Spleen (tissue), 11 donors: Measurements from ENCODE around the gene PARD3B. TPM values are rescaled to one million over a fixed set of nuclear protein-coding genes. Genes with fewer than 3 reads are reported as not detected.

Source experiments
- DNase-seq: peaks from one replicate; pipeline ENCODE4 v3.0.0-alpha.2; 2020
- H3K27ac ChIP-seq, 8 donors: fragments of 200-600 bp; sonication (generic) in 7 of 8; 1 replicate in 4 of 8; 2 replicates in 4 of 8; pipeline versions ENCODE4 v1.5.0 to v1.8.0; 2016 to 2021; ENCODE audit warnings: inconsistent platforms in 4 of 8, mild to moderate bottlenecking in 4 of 8, moderate library complexity in 1 of 8
- H3K27me3 ChIP-seq, 7 donors: fragments of 200-600 bp; sonication (generic) in 6 of 7; replicated peaks in 1 of 7; 1 replicate in 4 of 7; 2 replicates in 3 of 7; pipeline versions ENCODE4 v1.5.0 to v1.8.0; 2016 to 2021; ENCODE audit warnings: inconsistent platforms in 3 of 7, mild to moderate bottlenecking in 1 of 7
- H3K36me3 ChIP-seq, 6 donors: fragments of 200-600 bp; sonication (generic) in 5 of 6; 1 replicate in 4 of 6; 2 replicates in 2 of 6; pipeline versions ENCODE4 v1.5.0 to v1.8.0; 2016 to 2021; ENCODE audit warnings: inconsistent platforms in 2 of 6
- H3K4me1 ChIP-seq, 6 donors: fragments of 200-600 bp; sonication (generic) in 5 of 6; 1 replicate in 3 of 6; 2 replicates in 3 of 6; pipeline versions ENCODE4 v1.5.0 to v1.8.0; 2016 to 2021; ENCODE audit warnings: inconsistent platforms in 3 of 6
- H3K4me3 ChIP-seq, 8 donors: fragments of 200-600 bp; sonication (generic) in 7 of 8; 1 replicate in 4 of 8; 2 replicates in 4 of 8; pipeline versions ENCODE4 v1.5.0 to v1.8.0; 2016 to 2021; ENCODE audit warnings: inconsistent platforms in 4 of 8, mild to moderate bottlenecking in 4 of 8, moderate library complexity in 2 of 8
- H3K9me3 ChIP-seq, 8 donors: fragments of 200-600 bp; sonication (generic) in 7 of 8; 1 replicate in 4 of 8; 2 replicates in 4 of 8; pipeline versions ENCODE4 v1.5.0 to v1.8.0; 2016 to 2021; ENCODE audit warnings: inconsistent platforms in 4 of 8
- CTCF ChIP-seq, 11 experiments: fragments of 200-600 bp in 7 of 11; fragments of 450-650 bp in 4 of 11; sonication (generic) in 4 of 11; IDR thresholded peaks in 8 of 11; conservative IDR thresholded peaks in 3 of 11; 1 replicate in 7 of 11; 2 replicates in 4 of 11; pipeline versions ENCODE4 v1.4.0 to v1.8.0; 2016 to 2021; ENCODE audit warnings: antibody characterized with exemption in 11 of 11, inconsistent platforms in 4 of 11, mild to moderate bottlenecking in 1 of 11
- POLR2A ChIP-seq, 3 donors: fragments of 450-650 bp; IDR thresholded peaks; one replicate each; pipeline ENCODE4 v1.5.1; 2017; ENCODE audit warnings: antibody characterized with exemption in 3 of 3, mild to moderate bottlenecking in 1 of 3
- POLR2AphosphoS5 ChIP-seq, 3 donors: sonication (generic); formaldehyde crosslinking; IDR thresholded peaks; one replicate each; pipeline ENCODE4 v1.5.1; 2017; ENCODE audit warnings: antibody characterized with exemption in 3 of 3
- WGBS, 5 donors: extraction: QIAGEN DNeasy Blood & Tissue Kit in 3 of 5; methylation state at CpG; one replicate each; pipeline versions ENCODE4 v1.1.5 to v1.1.7; 2013 to 2018; 5-methylcytosine and 5-hydroxymethylcytosine counted together
- intact Hi-C: fragments of 100-400 bp; cut with DNase I; formaldehyde crosslinking; loops from one replicate; pipeline ENCODE4 v1.15.0; 2023; ENCODE audit warnings: low total_unique reads
- polyA plus RNA-seq, 3 donors: library from polyadenylated mRNA; stranded (reverse); fragments of 200-250 nt; gene quantifications; one replicate each; pipeline ENCODE4 v1.2.1, GENCODE V29; 2013
- total RNA-seq, 7 donors: library from RNA; depleted of rRNA in 3 of 7; stranded (reverse); fragments of >200 nt in 3 of 7; fragmentation: NEBNext Ultra II Directional in 4 of 7; extraction: Animal tissue kit (Norgen Biotek cat#: 25700) in 4 of 7; gene quantifications; one replicate each; pipeline versions ENCODE4 v1.1.0 to v1.2.1, GENCODE V29; 2016 to 2021
- donor health status: healthy with polysubstance abuse.
- donor health status: DM: no; HTN: no; CAD: no; lungs with moderate emphysema.
- donor health status: DM: no; HTN: no; CAD: no.
- donor health status: Bipolar disorder and iron deficiency.
- donor health status: healthy.
- donor health status: DM: no; HTN: no; CAD: no.
- donor health status: DM: yes; HTN: yes; CAD: no.

Gene PARD3B
- total and polyA plus RNA-seq, 10 donors: 0.85 to 27.8 (median 14.7) TPM

- intact Hi-C loops: no loop called here
- H3K27ac ChIP-seq: no peak overlapping the region
- 50 to 63% (median 58%) methylated on average over 1 of the region's 1 CpG for WGBS, 5 donors
- no peaks in the 10 kb centered on the region for H3K36me3 ChIP-seq
- H3K9me3 ChIP-seq: peaks cover 0 to 2% (median 0%) of the 10 kb centered on the region in 8 donors
- H3K27me3 ChIP-seq: no peaks in the 10 kb centered on the region
- no peaks in the 10 kb centered on the region for H3K4me1 ChIP-seq
- no peak for DNase-seq
- H3K4me3 ChIP-seq: no peak overlapping the region
- TF ChIP-seq CTCF (IDR thresholded peaks at IDR 0.05 in 8 of 11, conservative IDR thresholded peaks at IDR 0.05 in 3 of 11) (no peak), POLR2A (IDR thresholded peaks at IDR 0.05) (no peak), POLR2AphosphoS5 (IDR thresholded peaks at IDR 0.05) (no peak)
Measured at GRCh38 chr2:204645018-204645773, 99.9 kb downstream of the PARD3B start.

GRCh38 chr2:204647626-204648025 lies 102.4 kb downstream of the PARD3B start:
- no peaks in the 10 kb centered on the region for H3K36me3 ChIP-seq
- peaks cover 0 to 24% (median 8%) of the 10 kb centered on the region in 8 donors for H3K9me3 ChIP-seq
- DNase-seq: no peak
- H3K27ac ChIP-seq: no peak overlapping the region
- no peak overlapping the region for H3K4me3 ChIP-seq
- no peaks in the 10 kb centered on the region for H3K27me3 ChIP-seq
- TF ChIP-seq POLR2AphosphoS5 (IDR thresholded peaks at IDR 0.05) (no peak), CTCF (IDR thresholded peaks at IDR 0.05 in 8 of 11, conservative IDR thresholded peaks at IDR 0.05 in 3 of 11) (no peak), POLR2A (IDR thresholded peaks at IDR 0.05) (no peak)
- H3K4me1 ChIP-seq: no peaks in the 10 kb centered on the region
- intact Hi-C loops: no loop called here

- Histone ChIP-seq H3K36me3 (no peaks in the 10 kb centered on the region), H3K27ac (no peak overlapping the region), H3K4me1 (no peaks in the 10 kb centered on the region), H3K9me3 (peaks cover 0 to 26% (median 8%) of the 10 kb centered on the region in 8 donors), H3K4me3 (no peak overlapping the region), H3K27me3 (no peaks in the 10 kb centered on the region)
- intact Hi-C loops: no loop called here
- TF ChIP-seq POLR2A (IDR thresholded peaks at IDR 0.05) (no peak), POLR2AphosphoS5 (IDR thresholded peaks at IDR 0.05) (no peak), CTCF (IDR thresholded peaks at IDR 0.05 in 8 of 11, conservative IDR thresholded peaks at IDR 0.05 in 3 of 11) (no peak)
- no peak for DNase-seq
Measured at GRCh38 chr2:204650611-204651010, 105.3 kb downstream of the PARD3B start.

DNA sequence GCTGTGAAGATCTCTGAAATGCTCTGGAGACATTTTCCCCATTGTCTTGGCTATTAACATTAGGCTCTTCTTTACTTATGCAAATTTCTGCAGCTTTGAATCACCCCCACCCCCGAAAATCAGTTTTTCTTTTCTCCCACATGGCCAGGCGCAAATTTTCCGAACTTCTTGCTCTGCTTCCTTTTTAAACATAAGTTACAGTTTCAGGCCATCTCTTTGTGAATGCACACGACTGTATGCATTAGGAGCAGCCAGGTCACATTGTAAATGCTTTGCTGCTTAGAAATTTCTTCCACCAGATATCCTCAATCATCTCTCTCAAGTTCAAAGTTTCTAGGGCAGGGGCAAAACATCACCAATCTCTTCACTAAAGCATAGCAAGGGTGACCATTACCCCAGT lies 106.8 kb downstream of the PARD3B start:
- DNase-seq: no peak
- Histone ChIP-seq H3K4me1 (no peaks in the 10 kb centered on the region), H3K27ac (no peak overlapping the region), H3K4me3 (no peak overlapping the region), H3K9me3 (peaks cover 0 to 26% (median 8%) of the 10 kb centered on the region in 8 donors), H3K36me3 (no peaks in the 10 kb centered on the region), H3K27me3 (no peaks in the 10 kb centered on the region)
- WGBS, 5 donors: 77 to 92% (median 85%) methylated on average over 4 of the region's 4 CpGs
- TF ChIP-seq POLR2AphosphoS5 (IDR thresholded peaks at IDR 0.05): no peak
- no peak for TF ChIP-seq CTCF (IDR thresholded peaks at IDR 0.05 in 8 of 11, conservative IDR thresholded peaks at IDR 0.05 in 3 of 11)
- no peak for TF ChIP-seq POLR2A (IDR thresholded peaks at IDR 0.05)
- intact Hi-C loops: no loop called here
